ENCODE measurements around the gene NAE1. TPM values are rescaled to one million over a fixed set of nuclear protein-coding genes. Genes with fewer than 3 reads are reported as not detected.
"Not testable (repeated sequence)": the region's sequence is repeated elsewhere in the genome, so short reads cannot be mapped to it uniquely, and the experiment has no call there.

NAE1 gene
- total RNA-seq (2014; rRNA removed; shearing (Covaris generic)) = 206 and 212 TPM in 2 replicates
- 231 and 339 TPM in 2 replicates for polyA plus RNA-seq (2014; cell fraction: nucleus; rRNA removed)

- DNase-seq (ENCODE audit: extremely low read depth, low read depth) = peak; percentile 91
Measured at GRCh38 chr16:66830422-66831404, at the start of gene NAE1. NAE1 (minus strand) TSS chr16:66830976; CDS start chr16:66830899, 77 bp downstream.

- no peak for DNase-seq (ENCODE audit: extremely low read depth, low read depth)
Measured at GRCh38 chr16:66878067-66878466, 47.3 kb upstream of the NAE1 start.

- no peak for DNase-seq (ENCODE audit: extremely low read depth, low read depth)
Measured at GRCh38 chr16:66874079-66874775, 43.5 kb upstream of the NAE1 start.

GRCh38 chr16:66873685-66874055 lies 42.9 kb upstream of the NAE1 start:
- no peak for DNase-seq (ENCODE audit: extremely low read depth, low read depth)

- DNase-seq (ENCODE audit: extremely low read depth, low read depth) = peak; percentile 92
Measured at GRCh38 chr16:66872943-66873684, 42.3 kb upstream of the NAE1 start.

- DNase-seq (ENCODE audit: extremely low read depth, low read depth) = no peak
Measured at GRCh38 chr16:66872559-66872942, 41.8 kb upstream of the NAE1 start.

- DNase-seq (ENCODE audit: extremely low read depth, low read depth) = no peak
Measured at GRCh38 chr16:66871840-66872239, 41.1 kb upstream of the NAE1 start.

GRCh38 chr16:66871363-66871762 lies 40.6 kb upstream of the NAE1 start:
- DNase-seq (ENCODE audit: extremely low read depth, low read depth) = not testable (repeated sequence)

GRCh38 chr16:66869424-66869823 lies 38.6 kb upstream of the NAE1 start:
- no peak for DNase-seq (ENCODE audit: extremely low read depth, low read depth)

GRCh38 chr16:66863707-66864106 lies 32.9 kb upstream of the NAE1 start:
- no peak for DNase-seq (ENCODE audit: extremely low read depth, low read depth)

GRCh38 chr16:66862023-66862520 lies 31.3 kb upstream of the NAE1 start:
- no peak for DNase-seq (ENCODE audit: extremely low read depth, low read depth)

- no peak for DNase-seq (ENCODE audit: extremely low read depth, low read depth)
Measured at GRCh38 chr16:66859397-66860068, 28.8 kb upstream of the NAE1 start.

GRCh38 chr16:66858740-66859396 lies 28.1 kb upstream of the NAE1 start:
- no peak for DNase-seq (ENCODE audit: extremely low read depth, low read depth)

- no peak for DNase-seq (ENCODE audit: extremely low read depth, low read depth)
Measured at GRCh38 chr16:66857437-66857836, 26.7 kb upstream of the NAE1 start.

GRCh38 chr16:66856801-66857200 lies 26.0 kb upstream of the NAE1 start:
- no peak for DNase-seq (ENCODE audit: extremely low read depth, low read depth)

GRCh38 chr16:66856184-66856730 lies 25.5 kb upstream of the NAE1 start:
- no peak for DNase-seq (ENCODE audit: extremely low read depth, low read depth)

GRCh38 chr16:66853261-66854139 lies 22.7 kb upstream of the NAE1 start:
- DNase-seq (ENCODE audit: extremely low read depth, low read depth) = no peak

All from NCI-H460 (cell line).